GM12872 (cell line): ENCODE measurements around the gene MMP15.

ENCODE experiments used
- CTCF ChIP-seq: IDR thresholded peaks from 3 replicates; pipeline ENCODE4 v1.5.1; 2011; ENCODE audit warnings: low read depth, mild to moderate bottlenecking, low read length, moderate library complexity; ENCODE audit not compliant: insufficient read depth

MMP15 gene

GRCh38 chr16:58025351-58026138, at the start of gene MMP15:
Gene MMP15 (plus strand): TSS chr16:58025754. CDS start chr16:58026351, 597 bp downstream.
- no peak for TF ChIP-seq CTCF

GRCh38 chr16:57976331-57976796, 49.2 kb upstream of the MMP15 start:
- no peak for TF ChIP-seq CTCF

GRCh38 chr16:57977418-57978069, 48.0 kb upstream of the MMP15 start:
- no peak for TF ChIP-seq CTCF

- no peak for TF ChIP-seq CTCF
These were observed 46.5 kb upstream of the MMP15 start for GRCh38 chr16:57979006-57979585.

GRCh38 chr16:57981636-57982035, 43.9 kb upstream of the MMP15 start:
- no peak for TF ChIP-seq CTCF

GRCh38 chr16:57982385-57982784, 43.2 kb upstream of the MMP15 start:
- no peak for TF ChIP-seq CTCF

GRCh38 chr16:57984443-57985203, 40.9 kb upstream of the MMP15 start:
- no peak for TF ChIP-seq CTCF
